Esophagus squamous epithelium (tissue), 4 donors: Measurements from ENCODE around the gene WDR46.

Experiments used
- POLR2A ChIP-seq, 4 donors: fragments of 450-650 bp; IDR thresholded peaks; one replicate each; pipeline ENCODE4 v1.6.1; 2017; ENCODE audit warnings: antibody characterized with exemption in 4 of 4, mild to moderate bottlenecking in 4 of 4, moderate library complexity in 3 of 4
- TF ChIP-seq, protein P1 (sequence below), 6 experiments: fragments of 450-650 bp in 4 of 6; fragments of 200-600 bp in 2 of 6; sonication (generic) in 2 of 6; IDR thresholded peaks; one replicate each; pipeline ENCODE4 v1.5.1; 2016 to 2019; ENCODE audit warnings: antibody characterized with exemption in 6 of 6, mild to moderate bottlenecking in 4 of 6, moderate library complexity in 4 of 6

DNA sequence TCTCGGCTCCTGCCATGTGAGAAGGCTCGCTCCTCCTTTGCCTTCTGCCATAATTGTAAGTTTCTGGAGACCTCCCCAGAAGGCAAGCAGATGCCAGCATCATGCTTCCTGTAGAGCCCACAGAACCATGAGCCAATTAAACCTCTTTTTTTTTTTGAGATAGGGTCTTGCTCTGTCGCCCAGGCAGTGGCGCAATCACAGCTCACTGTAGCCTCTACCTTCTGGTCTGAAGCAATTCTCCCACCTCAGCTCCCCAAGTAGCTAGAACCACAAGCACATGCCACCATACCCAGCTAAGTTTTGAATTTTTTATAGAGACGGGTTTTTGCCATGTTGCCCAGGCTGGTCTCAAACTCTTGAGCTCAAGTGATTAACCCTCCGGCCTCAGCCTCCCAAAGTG lies 52.2 kb downstream of the WDR46 start:
- no peak for TF ChIP-seq POLR2A (IDR thresholded peaks at IDR 0.05)
- TF ChIP-seq, protein P1, sequence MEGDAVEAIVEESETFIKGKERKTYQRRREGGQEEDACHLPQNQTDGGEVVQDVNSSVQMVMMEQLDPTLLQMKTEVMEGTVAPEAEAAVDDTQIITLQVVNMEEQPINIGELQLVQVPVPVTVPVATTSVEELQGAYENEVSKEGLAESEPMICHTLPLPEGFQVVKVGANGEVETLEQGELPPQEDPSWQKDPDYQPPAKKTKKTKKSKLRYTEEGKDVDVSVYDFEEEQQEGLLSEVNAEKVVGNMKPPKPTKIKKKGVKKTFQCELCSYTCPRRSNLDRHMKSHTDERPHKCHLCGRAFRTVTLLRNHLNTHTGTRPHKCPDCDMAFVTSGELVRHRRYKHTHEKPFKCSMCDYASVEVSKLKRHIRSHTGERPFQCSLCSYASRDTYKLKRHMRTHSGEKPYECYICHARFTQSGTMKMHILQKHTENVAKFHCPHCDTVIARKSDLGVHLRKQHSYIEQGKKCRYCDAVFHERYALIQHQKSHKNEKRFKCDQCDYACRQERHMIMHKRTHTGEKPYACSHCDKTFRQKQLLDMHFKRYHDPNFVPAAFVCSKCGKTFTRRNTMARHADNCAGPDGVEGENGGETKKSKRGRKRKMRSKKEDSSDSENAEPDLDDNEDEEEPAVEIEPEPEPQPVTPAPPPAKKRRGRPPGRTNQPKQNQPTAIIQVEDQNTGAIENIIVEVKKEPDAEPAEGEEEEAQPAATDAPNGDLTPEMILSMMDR (IDR thresholded peaks at IDR 0.05) = no peak
